NCI-H187 treated with DMSO at 0.1 percent for 48 hours (cell line): ENCODE results near the gene MGAT4B.

Experiments used
- DNase-seq: peaks from one replicate; lab custom pipeline; 2025; lab: John Stamatoyannopoulos, UW

MGAT4B gene

DNA sequence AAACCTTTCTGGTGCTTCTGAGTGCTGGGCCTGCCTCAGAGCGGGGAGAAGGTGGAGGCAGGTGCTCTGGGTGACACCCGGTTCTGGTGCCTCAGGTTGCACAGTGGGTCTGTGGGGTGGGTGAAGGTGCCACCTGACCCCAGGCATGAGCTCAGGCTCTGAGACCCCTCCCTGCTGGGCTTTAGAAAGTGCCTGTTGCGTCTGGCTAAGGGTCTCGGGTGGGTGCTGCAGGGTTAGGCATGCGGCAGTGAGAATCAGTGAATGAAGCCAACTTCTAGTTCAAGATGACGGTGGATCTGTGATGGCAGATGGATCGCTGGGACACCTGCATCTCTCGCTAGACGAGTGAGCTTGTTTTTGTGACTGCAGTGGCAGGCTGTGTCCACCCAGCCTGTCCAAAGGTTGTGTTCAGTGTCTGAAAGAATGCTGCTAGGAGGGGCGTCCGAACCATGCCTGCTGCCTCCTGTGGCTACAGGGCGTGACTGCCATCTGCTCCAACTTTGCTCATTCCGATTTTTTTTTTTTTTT lies 19.1 kb upstream of the MGAT4B start:
- no peak for DNase-seq

DNA sequence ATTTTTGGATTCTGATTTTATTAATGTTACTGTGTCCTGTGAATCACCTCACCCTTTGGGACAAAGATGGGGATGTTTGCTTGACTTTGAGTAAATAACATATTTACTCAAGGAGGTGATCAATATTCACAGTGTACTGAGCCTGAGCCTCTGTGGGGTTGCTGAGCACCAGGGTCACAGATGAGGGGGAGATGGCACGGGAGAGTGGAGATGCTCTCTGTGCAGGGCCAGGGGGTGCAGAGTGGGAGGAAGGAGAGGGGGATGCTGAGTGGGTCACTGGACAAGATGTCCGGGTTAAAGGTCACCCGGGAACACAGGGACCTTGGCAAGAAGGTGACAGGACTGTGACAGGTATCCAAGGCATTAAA lies 18.1 kb upstream of the MGAT4B start:
- no peak for DNase-seq

GRCh38 chr5:179823937-179824744 lies 17.5 kb upstream of the MGAT4B start:
- DNase-seq, result no peak

DNA sequence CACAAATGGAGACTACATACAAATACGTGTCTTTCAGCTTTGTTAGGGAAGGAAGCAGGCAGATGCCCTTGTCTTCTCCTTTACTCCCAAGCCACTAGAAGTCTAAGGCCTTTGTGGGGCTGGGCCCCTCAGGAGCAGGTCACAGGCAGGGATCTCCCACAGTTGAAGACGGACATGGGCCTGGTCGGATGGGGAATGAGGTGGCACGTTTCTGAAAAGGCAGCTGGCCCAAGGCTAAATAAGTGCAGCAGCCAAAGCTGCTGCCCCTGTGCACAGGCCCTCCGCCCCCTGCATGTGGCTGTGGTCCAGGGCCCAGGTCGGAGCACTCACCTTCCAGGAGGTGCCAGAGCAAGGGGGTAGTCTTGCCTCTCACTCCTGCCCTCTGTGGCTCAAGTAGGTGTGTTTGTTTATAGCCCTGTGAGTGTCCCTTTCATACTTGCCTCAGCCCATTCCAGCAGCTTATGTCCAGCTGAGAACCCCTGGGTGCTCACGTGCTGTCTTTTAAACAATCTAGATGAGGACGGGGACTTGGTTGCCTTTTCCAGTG lies 15.9 kb upstream of the MGAT4B start:
- no peak for DNase-seq

DNA sequence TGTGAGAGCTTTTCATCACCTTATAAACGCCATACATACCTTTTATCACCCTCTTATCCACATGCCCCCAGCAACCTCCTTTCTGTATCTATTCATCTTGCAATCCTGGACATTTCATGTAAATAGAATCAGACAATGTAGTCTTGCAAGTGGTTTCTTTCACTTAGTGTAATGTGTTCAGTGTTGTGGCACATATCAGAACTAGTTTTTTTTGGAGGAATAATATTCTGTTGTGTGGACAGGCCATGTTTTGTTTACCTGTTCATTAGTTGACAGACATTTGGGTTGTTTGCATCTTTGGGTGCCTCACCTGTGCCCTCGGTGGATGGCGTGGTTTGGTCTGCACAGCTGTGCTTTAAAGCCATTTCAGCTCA lies 15.4 kb upstream of the MGAT4B start:
- DNase-seq, result no peak

- peak; percentile 58 for DNase-seq
Measured at GRCh38 chr5:179821298-179822058, 14.8 kb upstream of the MGAT4B start.

DNA sequence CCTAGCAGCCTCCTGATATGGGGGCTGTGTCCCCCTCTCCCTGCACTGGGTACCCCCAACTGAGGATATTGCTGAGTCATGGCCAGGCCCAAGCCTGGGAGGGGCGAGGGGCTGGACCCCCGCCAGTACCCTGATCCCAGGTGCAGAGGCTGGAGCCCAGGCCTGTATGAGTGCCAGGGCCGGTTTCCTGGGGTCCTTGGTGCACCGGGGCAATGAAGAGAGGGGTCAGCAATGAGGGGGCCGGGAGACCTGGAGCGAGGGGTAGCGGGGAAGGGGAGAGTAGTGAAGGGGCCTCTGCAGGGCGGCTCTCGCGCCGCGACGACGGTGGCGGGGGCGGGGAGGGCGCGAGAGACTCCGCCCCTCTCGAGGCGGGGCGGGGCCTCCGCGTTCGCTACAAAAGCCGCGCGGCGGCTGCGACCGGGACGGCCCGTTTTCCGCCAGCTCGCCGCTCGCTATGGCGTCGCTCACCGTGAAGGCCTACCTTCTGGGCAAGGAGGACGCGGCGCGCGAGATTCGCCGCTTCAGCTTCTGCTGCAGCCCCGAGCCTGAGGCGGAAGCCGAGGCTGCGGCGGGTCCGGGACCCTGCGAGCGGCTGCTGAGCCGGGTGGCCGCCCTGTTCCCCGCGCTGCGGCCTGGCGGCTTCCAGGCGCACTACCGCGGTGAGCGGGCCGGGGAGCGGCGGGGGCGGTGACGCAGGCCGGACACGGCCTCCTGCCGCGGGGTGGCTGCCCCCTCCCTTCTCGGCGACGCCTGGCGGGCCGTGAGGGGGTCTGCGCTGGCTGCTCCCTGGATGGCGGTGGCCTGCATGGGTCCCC lies 14.0 kb upstream of the MGAT4B start, which contains the start of gene SQSTM1:
TSS of gene SQSTM1 (plus strand) at position 423 of the 815 bp plus-strand sequence. CDS start at position 455, 32 bp downstream.
- no peak for DNase-seq

- DNase-seq, result no peak
Measured at GRCh38 chr5:179820127-179820482, 13.4 kb upstream of the MGAT4B start.

DNA sequence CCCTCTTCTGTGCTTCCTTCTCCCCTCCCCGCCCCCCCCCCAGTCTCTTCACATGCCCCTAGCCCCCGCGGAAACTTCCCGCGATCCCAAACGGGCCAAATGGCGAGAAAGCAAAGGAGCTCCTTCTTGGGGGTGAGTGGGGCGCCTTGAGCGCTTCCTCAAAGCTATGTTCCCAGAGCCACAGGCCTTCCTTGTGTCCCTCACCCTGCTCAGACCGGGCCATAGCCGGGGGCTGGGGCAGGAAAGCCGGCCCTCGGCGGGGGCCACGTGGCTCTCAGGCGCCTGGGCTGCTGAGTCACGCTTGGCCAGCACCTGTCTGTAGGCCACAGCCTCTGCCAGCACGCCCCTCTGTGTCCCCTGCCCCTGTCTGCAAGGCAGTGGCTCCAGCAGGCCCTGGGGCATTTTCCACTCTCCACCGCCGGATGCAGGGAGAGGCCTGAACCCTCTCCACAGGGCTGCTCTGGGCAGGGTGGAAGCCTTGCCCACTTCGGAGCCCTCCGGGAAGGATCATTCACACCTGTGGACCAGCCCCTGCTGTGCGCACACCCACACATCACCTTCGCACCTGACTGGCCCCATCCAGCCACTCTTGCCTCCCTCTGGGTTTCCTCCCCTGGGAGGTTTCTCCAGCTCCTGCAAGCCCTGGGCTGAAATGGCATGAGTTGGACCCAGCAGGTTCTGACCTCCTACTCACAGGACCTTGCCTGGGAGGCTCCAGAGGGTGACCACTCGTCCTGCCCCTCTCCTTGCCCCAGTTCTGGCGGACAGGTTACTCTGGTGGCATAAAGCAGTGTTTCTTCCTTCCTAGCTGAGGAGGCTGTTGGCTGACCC lies 12.8 kb upstream of the MGAT4B start:
- DNase-seq, result no peak

- DNase-seq, result no peak
Measured at GRCh38 chr5:179818746-179819295, 12.2 kb upstream of the MGAT4B start.

DNA sequence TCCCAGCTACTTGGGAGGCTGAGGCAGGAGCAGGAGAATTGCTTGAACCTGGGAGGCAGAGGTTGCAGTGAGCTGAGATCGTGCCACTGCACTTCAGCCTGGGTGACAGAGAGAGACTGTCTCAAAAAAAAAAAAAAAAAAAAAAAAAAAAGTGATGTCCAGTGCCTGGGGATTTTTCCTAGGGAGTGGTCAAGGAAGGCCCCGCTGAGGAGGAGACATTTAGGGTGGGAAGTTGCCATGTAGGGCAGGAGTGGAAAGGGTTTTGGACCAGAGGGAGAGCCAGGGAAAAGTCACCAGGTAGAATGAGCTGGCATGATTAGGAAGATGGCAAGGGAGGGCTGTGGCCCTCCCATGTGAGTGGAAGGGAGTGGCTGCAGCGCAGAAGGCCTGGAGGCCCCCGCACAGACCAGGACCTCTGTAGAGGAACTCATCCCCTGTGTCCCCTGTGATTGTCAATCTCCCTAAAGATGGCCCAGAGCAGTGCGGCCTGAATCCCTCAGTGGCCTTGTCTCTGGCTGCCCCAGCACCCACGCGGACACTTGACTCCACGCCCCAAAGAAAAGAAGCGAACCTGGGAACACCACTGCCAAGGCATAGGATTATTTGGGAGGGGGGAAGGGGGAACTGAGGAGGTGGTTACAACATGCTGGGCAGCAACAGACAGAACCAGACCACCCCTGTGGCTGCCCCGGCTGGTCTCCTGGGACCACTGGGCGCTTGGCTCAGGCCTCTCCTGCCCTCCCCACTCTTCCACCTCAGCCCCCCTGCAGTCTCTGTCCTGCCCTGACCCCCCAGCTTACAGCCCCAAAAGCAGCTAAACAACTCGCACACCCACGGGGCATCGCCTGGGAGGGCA lies 11.5 kb upstream of the MGAT4B start:
- no peak for DNase-seq

- no peak for DNase-seq
Measured at GRCh38 chr5:179817470-179817840, 10.8 kb upstream of the MGAT4B start.

GRCh38 chr5:179816796-179817469 lies 10.3 kb upstream of the MGAT4B start:
- no peak for DNase-seq

- DNase-seq, result no peak
Measured at GRCh38 chr5:179816401-179816795, 9.7 kb upstream of the MGAT4B start.

DNA sequence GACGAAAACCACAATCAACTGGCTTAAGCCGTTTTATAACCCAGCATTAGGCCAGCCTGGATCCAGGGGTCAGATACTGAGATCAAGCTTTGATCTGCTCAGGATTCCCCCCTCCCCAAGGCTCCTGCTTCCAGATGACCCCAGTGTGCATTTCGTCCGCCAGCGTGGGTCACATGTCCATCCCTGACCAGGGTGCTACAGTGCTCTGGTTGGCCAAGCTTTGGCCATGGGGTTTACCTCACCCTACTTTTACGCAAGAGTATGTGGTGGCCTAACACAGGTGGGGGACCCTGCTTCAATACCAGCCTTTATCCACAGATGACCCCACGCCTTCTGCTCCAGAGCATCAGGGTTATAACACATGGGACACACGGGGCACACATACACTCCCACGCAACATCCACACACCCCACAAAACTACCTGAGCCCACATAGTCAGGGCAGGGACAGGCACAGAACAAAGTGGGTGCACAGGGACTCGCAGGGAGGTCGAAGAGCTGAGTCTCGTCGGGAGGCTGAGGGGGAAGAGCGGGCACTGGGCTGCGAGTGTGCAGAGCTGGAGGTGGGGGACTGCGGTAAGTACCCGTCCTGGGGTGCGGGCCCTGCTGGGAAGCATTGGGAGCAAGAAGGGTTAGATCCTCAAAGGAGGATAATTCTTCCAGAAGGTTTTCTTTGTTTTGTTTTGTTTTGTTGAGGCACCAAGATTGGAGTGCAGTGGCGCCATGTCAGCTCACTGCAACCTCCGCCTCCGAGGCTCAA lies 9.0 kb upstream of the MGAT4B start:
- DNase-seq, result no peak

DNA sequence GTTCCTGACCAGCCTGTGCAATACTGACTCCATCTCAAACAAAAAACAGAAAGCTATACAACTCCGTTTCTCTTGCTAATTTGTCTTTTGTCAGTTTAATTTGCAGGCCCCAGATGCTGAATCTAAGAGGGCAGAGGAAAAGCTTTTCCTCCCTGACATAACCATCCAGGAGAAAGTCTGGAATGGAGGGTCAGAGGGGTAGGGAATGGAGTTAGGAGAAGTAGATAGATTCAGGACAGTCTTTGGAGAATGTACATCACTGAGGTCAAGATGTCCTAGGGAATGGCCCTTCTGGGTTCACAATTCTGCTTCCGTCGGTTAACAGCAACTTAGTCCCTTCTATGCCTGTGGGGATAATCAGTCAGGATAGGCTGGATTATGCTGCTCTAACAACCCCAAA lies 7.4 kb upstream of the MGAT4B start:
- DNase-seq, result no peak

GRCh38 chr5:179812997-179813607 lies 6.4 kb upstream of the MGAT4B start:
- no peak for DNase-seq

GRCh38 chr5:179812135-179812825 lies 5.6 kb upstream of the MGAT4B start:
- DNase-seq, result no peak
